Fibroblast of mammary gland (primary cell): ENCODE results near the gene CDKAL1.

Experiments
- DNase-seq: peaks from one replicate; pipeline ENCODE4 v3.0.0-alpha.2; 2010; ENCODE audit warnings: low read depth
- H3K4me3 ChIP-seq: 2 replicates; pipeline ENCODE4 v1.5.1; 2011; ENCODE audit warnings: low read depth, mild to moderate bottlenecking, low read length, moderate library complexity; ENCODE audit not compliant: control insufficient read depth
- CTCF ChIP-seq: conservative IDR thresholded peaks from 2 replicates; pipeline ENCODE4 v1.5.1; 2011; ENCODE audit warnings: low read depth, low read length, inconsistent platforms; ENCODE audit not compliant: control insufficient read depth, insufficient read depth

The CDKAL1 gene

GRCh38 chr6:21281366-21281765 is 747.1 kb downstream of the CDKAL1 start:
- no peak for DNase-seq
- TF ChIP-seq CTCF, result no peak
- no peak overlapping the region for H3K4me3 ChIP-seq
